Measurements from ENCODE around the gene PRRX2. TPM values are rescaled to one million over a fixed set of nuclear protein-coding genes. Genes with fewer than 3 reads are reported as not detected.

The PRRX2 gene
- 1 to 10 TPM in 1 of 2 donors, not detected in 1; 1.7 TPM for total RNA-seq

DNA sequence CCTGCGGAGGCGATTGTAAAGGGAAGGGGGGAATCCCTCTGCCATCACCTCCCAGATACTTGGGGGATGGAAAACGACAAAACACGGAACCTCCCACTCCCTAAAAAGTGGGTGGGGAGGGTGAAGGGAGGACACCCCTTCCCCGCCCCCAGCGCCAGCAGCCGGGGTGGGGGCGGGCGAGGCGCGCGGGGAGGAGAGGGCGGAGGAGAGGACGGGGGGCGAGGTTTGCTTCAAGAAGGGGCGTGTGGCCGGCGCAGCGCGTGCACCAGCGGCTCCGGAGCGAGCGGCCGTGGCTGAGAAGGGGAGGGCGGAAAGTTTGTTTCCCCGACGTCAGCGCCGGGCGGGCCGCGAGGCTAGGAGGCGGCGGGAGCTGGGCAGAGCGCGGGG, at the start of gene PRRX2:
Gene PRRX2 (plus strand): TSS at position 259 of the 387 bp plus-strand sequence. CDS start 221 bp downstream, outside the sequence.
- Mint-ChIP-seq H3K27ac (no peak within 1 kb of the TSS), H3K9me3 (no peaks in the 10 kb centered on the region), H3K36me3 (no peaks in the 10 kb centered on the region)
- DNase-seq (ENCODE audit: low spot score in 2 of 2) (peak in 1 of 2 donors; percentile 35), ATAC-seq (peak; percentile 61 to 75)

DNA sequence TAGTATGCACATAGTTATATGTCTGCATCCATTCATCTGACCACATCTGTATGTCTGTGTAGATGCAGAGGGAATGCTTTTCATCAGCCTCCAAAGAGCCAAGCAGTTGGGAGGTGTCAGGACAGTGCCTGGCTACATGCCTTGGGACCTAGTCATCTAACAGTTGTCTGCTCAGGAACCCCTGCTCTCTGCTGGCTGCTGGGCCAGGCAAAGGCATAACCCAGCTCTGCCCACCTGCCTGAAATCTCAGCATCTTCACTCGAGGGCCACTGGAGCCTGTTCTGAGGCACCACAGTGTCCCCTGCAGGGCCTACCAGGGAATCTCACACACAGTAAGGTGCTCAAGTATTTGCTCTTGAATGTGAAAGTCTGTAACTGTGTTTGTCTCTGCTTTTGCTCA, 48.3 kb upstream of the PRRX2 start:
- H3K27ac Mint-ChIP-seq: no peak overlapping the region
- no peaks in the 10 kb centered on the region for H3K9me3 Mint-ChIP-seq
- no peaks in the 10 kb centered on the region for H3K36me3 Mint-ChIP-seq
- ATAC-seq (peak; percentile 43 to 70), DNase-seq (ENCODE audit: low spot score in 2 of 2) (no peak)

DNA sequence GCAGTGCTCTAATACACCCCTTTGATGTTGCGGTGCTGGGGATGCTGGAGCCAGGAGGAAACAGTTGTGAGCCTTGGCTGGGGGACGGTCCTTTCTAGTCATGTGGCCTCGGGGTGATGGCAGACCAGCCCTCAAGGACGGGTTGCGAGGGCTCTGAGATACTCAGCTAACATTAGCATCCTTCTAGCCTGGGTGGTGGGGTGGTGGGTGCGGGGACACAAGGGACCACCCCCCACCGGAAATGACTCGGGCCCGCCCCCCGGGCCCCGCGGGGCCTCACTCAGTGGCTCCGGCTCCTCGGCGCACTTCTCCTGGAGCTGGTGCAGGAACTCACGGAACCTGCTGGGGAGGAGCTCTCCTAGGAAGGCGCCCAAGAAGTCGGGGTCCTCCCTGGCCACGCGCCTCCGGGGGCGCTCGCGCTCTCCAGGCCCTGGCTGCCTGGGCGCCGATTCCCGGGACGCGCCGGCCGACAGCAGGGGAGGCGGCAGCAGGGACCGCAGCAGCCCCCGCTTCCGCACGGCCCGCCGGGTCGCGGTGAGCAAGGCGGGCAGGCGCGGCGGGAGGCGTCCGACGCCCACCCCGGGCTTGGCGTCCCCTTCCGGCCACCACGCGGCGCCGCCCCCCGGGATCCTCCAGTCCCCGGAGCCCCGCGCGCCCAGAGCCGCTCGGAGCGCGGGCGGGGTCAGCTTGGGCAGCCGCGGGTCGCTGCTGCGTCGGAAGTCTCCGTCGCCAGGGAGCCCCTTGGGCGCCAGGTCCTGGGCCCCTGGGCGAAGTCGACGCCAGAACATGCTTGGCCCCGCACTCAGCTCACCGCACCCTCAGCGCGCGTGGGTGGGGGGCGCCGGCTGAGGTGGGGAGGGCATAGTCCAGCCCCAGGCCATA, 45.4 kb upstream of the PRRX2 start:
- no peaks in the 10 kb centered on the region for H3K9me3 Mint-ChIP-seq
- H3K27ac Mint-ChIP-seq: no peak overlapping the region
- DNase-seq (ENCODE audit: low spot score in 2 of 2): no peak
- ATAC-seq: no peak
- H3K36me3 Mint-ChIP-seq: no peaks in the 10 kb centered on the region

DNA sequence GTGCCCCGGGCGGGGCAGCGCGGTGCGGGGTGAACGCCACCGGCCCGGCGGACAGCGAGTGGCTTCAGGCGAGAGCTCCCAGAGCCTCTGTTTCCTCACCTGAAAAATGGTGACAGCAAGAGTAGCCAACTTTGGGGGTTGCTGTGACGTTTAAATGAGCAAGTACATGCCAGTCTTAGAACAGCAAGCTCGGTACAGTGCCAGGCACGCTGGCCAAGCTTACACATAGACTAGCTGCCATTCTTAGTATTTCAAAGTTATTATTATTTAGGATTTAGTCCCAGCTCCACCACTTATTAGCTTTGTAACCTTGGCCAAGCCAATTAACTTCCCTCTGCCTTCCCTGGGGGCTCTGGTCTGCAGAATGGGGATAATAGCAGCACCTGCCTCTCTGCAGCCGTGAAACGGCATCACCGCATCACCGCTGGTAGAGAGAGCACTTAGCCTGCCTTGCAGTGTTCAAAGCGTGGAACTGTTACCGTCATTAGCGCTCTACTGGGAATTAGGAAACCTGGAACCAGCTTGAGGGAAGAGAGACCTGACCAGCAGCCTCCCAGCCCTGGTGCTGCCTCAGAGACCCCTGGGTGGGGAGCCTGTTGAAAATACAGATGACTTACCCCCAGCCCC, 44.7 kb upstream of the PRRX2 start, which contains the start of gene C9orf50:
Gene C9orf50 (minus strand): TSS at position 433 of the 627 bp plus-strand sequence. CDS start 527 bp downstream, outside the sequence.
- no peak for DNase-seq (ENCODE audit: low spot score in 2 of 2)
- Mint-ChIP-seq H3K9me3 (no peaks in the 10 kb centered on the region), H3K27ac (no peak within 1 kb of the TSS), H3K36me3 (no peaks in the 10 kb centered on the region)
- no peak for ATAC-seq

DNA sequence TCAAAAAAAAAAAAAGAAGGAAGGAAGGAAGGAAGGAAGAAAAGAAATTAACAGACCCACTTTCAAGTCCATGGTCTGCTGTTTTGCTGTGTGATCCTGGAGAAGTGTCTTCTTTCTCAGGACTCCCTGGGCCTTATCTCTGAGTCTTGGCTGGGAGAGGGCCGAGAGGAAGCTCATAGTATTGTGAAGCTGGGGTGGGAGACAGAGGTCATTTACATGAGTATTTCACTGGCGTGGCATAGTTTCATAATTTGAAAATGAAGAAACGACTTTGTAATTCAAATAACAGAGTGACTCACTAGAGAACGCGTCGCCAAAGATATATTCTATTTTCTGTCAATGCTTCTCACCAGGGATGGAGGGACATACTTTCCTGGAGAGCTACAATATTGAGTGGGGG, 42.1 kb upstream of the PRRX2 start:
- no peak for ATAC-seq
- H3K27ac Mint-ChIP-seq: no peak overlapping the region
- no peaks in the 10 kb centered on the region for H3K9me3 Mint-ChIP-seq
- no peak for DNase-seq (ENCODE audit: low spot score in 2 of 2)
- H3K36me3 Mint-ChIP-seq: peaks cover 7 to 18% of the 10 kb centered on the region in 2 donors

DNA sequence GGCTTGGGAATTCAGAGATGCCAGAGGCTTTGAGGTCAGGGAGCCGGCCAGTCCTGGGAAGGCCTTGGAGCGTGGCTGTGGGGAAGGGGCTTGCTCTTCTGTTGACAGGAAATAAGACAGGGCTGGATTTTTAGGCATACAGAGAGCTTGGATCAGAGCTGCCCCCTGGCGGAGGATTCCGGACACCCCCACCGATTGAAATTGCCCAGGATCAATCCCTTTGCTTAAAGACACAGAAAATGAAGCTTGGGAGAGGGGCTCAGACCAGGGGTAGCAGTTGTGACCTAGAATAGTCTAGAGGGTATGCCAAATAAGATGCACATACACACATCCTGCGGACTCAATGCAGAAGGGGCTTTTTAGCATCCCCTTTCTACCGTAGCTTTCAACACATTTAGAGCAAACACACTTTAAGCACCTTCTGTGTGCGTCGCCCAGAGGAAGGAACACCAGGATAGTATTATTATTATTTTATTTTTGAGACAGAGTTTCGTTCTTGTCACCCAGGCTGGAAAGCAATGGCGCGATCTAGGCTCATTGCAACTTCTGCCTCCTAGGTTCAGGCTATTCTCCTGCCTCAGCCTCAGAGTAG, 41.2 kb upstream of the PRRX2 start:
- DNase-seq (ENCODE audit: low spot score in 2 of 2): peak in 1 of 2 donors; percentile 83
- H3K9me3 Mint-ChIP-seq: no peaks in the 10 kb centered on the region

DNA sequence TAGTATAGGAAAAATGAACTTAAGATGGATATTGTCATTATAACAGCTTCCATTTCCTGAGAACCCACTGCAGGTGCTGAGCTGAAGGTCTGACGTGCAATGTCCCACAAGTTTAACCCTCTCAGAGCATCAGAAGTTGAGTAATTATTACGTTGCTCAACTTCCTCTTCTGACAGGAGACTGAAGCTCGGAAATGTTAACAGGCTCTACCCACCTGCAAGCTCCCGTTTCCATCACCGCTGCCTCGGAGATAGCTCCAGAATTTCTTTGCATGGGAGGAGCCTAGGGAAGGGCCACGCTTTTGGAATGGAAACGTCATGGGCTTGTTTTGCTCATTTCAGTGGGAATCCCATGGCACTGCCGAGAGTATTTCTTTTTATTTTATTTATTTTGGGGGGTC, 40.5 kb upstream of the PRRX2 start:
- peaks cover 7 to 18% of the 10 kb centered on the region in 2 donors for H3K36me3 Mint-ChIP-seq
- ATAC-seq: peak; percentile 39 to 43
- peak overlapping the region; percentile 89 to 97 for H3K27ac Mint-ChIP-seq
- H3K9me3 Mint-ChIP-seq: no peaks in the 10 kb centered on the region
- DNase-seq (ENCODE audit: low spot score in 2 of 2): no peak

More for the DNA sequence above, 41.2 kb upstream of the PRRX2 start:
- H3K27ac Mint-ChIP-seq: peak overlapping the region in 1 of 2 donors; percentile 45
- ATAC-seq: peak in 1 of 2 donors; percentile 34
- H3K36me3 Mint-ChIP-seq: peaks cover 7 to 18% of the 10 kb centered on the region in 2 donors

DNA sequence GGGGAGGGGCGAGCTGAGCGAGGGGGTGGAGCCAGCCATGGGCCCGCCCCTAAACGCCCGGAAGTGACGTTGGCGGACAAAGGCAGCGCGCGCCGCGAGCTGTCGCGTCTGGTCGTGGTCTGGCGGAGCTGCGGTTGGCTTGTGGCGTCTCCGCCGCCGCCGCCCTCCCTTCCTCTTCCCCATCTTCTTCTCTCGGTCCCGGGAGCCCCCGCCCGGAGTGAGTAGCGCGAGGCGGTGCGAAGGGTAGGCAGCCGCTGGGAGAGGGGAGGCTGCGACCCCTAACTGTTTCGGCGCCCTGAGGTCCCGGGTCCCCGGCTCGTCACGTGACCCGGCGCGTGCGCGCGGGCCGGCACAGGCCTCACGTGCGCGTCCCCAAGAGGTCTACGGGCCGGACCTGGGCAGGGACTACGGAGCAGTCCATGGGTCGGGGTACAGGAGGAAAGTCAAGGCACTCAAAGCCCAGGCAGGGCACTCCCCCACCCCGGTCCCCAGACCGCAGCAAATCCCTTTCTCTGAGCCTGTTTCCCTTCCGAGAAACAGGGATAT, 39.3 kb upstream of the PRRX2 start, which contains the start of gene NTMT1:
Gene NTMT1 (plus strand): TSS at position 85 of the 546 bp plus-strand sequence. CDS start 6,541 bp downstream, outside the sequence.
- H3K27ac Mint-ChIP-seq: peak within 1 kb of the TSS; percentile 89 to 97
- H3K9me3 Mint-ChIP-seq: no peaks in the 10 kb centered on the region
- ATAC-seq: peak; percentile 84 to 86
- DNase-seq (ENCODE audit: low spot score in 2 of 2): peak; percentile 90 to 92
- peaks cover 7 to 18% of the 10 kb centered on the region in 2 donors for H3K36me3 Mint-ChIP-seq

DNA sequence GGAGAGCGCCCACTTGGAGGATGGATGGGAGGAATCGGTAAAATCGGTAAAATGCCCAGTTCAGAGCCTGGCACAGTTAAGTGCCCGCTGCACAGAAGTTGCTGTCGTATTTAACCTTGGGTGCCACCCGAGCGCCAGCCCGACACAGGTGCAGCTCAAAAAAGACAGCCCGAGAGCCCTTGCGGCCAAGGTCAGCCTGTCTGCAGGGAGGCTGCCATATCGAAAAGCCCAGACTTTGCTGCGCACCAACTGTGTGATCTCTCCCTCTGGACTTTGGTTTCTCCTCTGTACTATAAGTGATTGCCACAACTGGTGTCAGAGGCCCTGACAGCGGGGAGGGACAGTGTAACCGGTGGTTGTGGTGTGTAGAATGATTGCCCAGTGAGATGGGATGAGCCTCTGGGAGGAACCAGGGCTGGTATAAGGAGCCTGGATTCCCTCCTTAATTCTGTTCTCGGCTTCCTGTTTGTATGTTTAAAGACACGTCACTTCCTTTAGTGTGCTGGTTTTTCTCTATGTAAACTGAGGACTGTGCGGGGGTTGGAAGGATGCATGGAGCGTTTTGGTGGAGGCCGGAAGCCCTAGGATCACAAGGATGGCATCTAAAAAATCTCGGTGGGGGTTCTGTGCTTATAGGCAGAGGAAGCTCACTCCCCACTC, 38.7 kb upstream of the PRRX2 start:
- ATAC-seq: peak; percentile 36 to 38
- no peaks in the 10 kb centered on the region for H3K9me3 Mint-ChIP-seq
- peaks cover 10 to 18% of the 10 kb centered on the region in 2 donors for H3K36me3 Mint-ChIP-seq
- no peak for DNase-seq (ENCODE audit: low spot score in 2 of 2)
- H3K27ac Mint-ChIP-seq: peak overlapping the region; percentile 89 to 97

DNA sequence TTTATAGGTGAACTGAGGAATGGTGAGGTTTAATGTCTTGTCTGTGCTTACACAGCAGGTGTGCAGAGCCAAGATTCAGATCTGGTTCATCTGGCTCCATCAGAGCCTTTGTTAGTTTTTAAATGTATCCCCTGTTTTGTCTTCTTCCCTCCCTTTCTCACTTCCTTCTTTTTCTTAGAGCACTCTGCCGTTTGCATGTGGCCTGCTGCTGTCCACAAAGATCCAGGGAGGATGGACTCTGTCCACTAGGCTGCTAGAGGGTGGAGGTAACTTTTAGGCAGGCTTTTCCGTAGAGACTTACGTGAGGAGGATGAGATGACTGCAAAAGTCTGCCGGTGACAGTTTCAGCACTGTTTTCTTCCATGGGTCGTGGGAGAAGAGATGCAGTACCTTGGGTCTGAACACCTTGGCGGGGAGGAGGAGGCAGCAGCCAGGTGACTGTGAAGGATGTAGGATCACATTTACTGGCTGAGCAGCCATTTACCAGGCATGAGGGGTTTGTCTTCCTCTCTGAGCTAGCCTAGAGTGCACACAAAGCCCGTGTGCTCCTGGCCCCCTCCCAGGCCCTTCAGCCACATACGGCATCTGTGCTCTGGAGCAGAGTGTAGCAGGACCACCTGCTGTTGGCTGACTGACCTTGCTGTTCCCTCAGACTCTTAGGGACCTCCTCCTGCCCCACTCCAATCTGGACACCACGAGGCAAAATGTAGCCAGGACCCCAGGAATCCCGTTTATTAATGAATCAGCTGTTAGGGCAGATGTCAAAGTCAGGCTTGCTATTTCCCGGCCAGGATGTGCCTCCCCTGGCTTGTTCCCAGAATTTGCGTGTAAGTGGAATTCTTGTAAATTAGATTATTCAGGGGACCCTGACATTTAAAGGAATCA, 37.6 kb upstream of the PRRX2 start:
- DNase-seq (ENCODE audit: low spot score in 2 of 2): no peak
- ATAC-seq: no peak
- peaks cover 12 to 18% of the 10 kb centered on the region in 2 donors for H3K36me3 Mint-ChIP-seq
- no peaks in the 10 kb centered on the region for H3K9me3 Mint-ChIP-seq
- peak overlapping the region; percentile 78 to 89 for H3K27ac Mint-ChIP-seq

DNA sequence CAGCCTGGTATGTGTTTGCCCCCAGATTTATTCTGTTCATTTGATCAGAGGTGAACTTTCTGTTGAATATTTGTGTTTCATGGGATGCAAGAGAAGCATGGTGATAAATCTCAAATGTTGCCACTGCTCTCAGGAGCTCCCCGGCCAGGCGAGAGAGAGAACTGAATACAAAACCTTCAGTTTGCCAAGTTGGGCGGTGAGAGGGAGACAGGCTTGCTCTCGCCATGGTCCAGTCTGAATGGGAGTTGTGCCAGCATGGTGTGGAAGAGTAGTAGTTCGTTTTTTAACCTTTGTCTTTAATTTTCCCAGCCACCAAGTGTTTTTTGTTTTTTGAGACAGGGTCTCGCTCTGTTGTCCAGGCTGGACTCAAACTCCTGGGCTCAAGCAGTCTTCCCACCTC, 36.7 kb upstream of the PRRX2 start:
- ATAC-seq: no peak
- DNase-seq (ENCODE audit: low spot score in 2 of 2): no peak
- H3K9me3 Mint-ChIP-seq: no peaks in the 10 kb centered on the region
- peak overlapping the region; percentile 62 to 68 for H3K27ac Mint-ChIP-seq
- peaks cover 12 to 18% of the 10 kb centered on the region in 2 donors for H3K36me3 Mint-ChIP-seq

DNA sequence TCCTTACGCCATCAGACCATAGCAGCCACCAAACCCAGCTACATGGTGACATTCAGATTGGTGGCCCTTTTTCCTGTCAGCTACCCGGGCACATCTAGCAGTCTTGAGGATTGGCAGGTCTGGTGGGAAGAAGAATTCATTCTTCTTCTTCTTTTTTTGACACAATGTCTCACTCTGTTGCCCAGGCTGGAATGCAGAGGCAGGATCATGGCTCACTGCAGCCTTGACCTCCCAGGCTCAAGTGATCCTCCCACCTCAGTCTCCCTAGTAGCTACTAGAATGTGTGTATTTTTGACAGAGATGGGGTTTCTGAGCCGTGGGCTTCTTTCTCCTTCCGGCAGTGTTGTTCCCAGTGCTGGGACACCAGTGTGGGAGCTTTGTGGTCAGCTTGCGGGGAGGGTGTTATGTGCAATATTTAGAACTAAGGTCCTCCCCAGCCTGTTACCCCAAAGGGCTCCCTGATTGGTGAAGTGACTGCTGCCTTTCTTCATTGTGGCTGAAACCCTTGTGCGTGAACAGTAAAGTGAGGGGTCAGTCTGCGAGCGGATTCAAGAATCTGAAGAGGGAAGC, 36.1 kb upstream of the PRRX2 start:
- Mint-ChIP-seq H3K9me3 (no peaks in the 10 kb centered on the region), H3K36me3 (peaks cover 12 to 18% of the 10 kb centered on the region in 2 donors), H3K27ac (peak overlapping the region; percentile 68 to 88)
- ATAC-seq (no peak), DNase-seq (ENCODE audit: low spot score in 2 of 2) (no peak)

DNA sequence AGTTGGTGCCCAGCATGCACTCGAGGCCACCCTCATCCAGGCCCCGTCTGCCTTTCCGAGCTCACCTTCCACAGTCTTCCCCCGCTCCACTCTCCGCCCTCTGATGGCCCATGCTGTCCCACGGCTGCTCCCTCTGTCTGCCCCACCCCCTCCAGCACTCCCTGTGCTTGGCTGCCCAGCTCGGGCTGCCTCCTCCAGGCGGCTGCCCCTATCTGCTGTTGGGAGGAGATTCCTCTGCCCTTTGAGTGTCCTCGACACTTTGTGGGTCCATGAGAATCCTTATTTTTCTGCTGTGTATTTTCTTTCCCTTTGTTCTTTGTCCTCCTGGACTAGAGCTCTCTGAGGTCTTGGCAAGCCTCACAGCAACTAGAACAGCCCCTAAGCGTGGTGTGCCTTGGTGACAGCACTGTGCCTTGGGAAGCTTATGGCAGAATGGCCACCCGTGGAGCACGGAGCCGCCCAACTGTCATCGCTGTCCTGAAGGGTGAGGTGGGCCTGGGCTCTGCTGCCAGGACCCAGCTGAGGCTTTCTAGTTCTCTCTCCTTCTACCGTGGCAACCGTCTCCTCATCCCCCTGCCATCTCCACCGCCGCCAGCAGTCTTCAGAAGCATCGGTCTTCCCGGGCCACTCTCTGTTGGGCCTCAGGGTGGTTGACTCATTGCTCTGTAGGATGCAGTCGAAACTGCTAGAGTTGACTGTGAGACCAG, 34.3 kb upstream of the PRRX2 start:
- Mint-ChIP-seq H3K36me3 (peaks cover 12 to 23% of the 10 kb centered on the region in 2 donors), H3K27ac (peak overlapping the region; percentile 68 to 79), H3K9me3 (no peaks in the 10 kb centered on the region)
- DNase-seq (ENCODE audit: low spot score in 2 of 2) (no peak), ATAC-seq (no peak)

DNA sequence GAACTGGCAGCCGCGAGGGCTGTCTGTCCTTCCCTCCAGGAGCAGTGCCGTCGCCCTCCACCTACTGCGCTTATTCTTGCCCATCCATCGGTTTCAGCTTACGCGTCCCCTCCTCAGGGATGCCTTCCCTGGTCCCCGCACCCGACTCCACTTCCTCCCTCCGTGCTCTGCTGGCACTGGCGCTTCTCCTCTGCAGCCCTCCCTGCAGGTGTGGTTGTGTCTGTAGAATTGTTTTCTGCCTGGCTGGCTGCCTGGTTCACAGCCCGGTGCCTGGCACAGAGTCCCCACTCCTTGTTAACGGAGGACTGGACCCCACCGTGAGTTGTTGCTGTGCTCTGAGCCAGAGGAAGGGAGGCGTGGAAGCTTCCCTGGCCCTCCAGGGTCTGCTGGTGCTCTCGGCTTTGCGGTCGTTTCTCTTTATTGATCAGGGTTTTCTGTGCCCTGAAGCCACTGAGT, 33.7 kb upstream of the PRRX2 start:
- Mint-ChIP-seq H3K9me3 (no peaks in the 10 kb centered on the region), H3K36me3 (peaks cover 10 to 18% of the 10 kb centered on the region in 2 donors), H3K27ac (peak overlapping the region; percentile 68 to 79)
- DNase-seq (ENCODE audit: low spot score in 2 of 2) (no peak), ATAC-seq (no peak)

Measured in activated naive CD4-positive, alpha-beta T cell treated with anti-CD3 and anti-CD28 coated beads, Interleukin-2, amount 50 U/mL, for 72 hours (primary cell).